H9 (cell line): ENCODE measurements around the gene ZNF791. TPM values are rescaled to one million over a fixed set of nuclear protein-coding genes. Genes with fewer than 3 reads are reported as not detected.

Source experiments
- DNase-seq: peaks from one replicate; pipeline ENCODE4 v3.0.0-alpha.2; 2017
- H2AFZ ChIP-seq: one replicate; pipeline ENCODE4 v1.6.1; 2013; ENCODE audit warnings: mild to moderate bottlenecking, low read length, control low read depth, moderate library complexity
- H2AK5ac ChIP-seq: 2 replicates; pipeline ENCODE4 v1.6.1; 2013; ENCODE audit warnings: low read length, control low read depth, mixed read lengths; ENCODE audit not compliant: insufficient read length
- H2BK120ac ChIP-seq: one replicate; pipeline ENCODE4 v1.6.1; 2013; ENCODE audit warnings: low read depth, mild to moderate bottlenecking, low read length, control low read depth, inconsistent platforms; ENCODE audit not compliant: poor library complexity, severe bottlenecking
- H2BK12ac ChIP-seq: 2 replicates; pipeline ENCODE4 v1.6.1; 2013; ENCODE audit warnings: low read length, control low read depth, mixed read lengths, low read depth; ENCODE audit not compliant: insufficient read length
- H2BK15ac ChIP-seq: 2 replicates; pipeline ENCODE4 v1.6.1; 2013; ENCODE audit warnings: low read depth, low read length, control low read depth
- H2BK20ac ChIP-seq: one replicate; pipeline ENCODE4 v1.6.1; 2013; ENCODE audit warnings: low read depth, mild to moderate bottlenecking, low read length, control low read depth, inconsistent platforms; ENCODE audit not compliant: poor library complexity, severe bottlenecking
- H2BK5ac ChIP-seq: 2 replicates; pipeline ENCODE4 v1.6.1; 2013; ENCODE audit warnings: low read length, control low read depth, mixed read lengths; ENCODE audit not compliant: insufficient read length
- H3K14ac ChIP-seq: 2 replicates; pipeline ENCODE4 v1.6.1; 2013; ENCODE audit warnings: low read length, control low read depth; ENCODE audit not compliant: insufficient read depth
- H3K18ac ChIP-seq: 2 replicates; pipeline ENCODE4 v1.6.1; 2013; ENCODE audit warnings: low read depth, mild to moderate bottlenecking, mixed read lengths, low read length, control low read depth; ENCODE audit not compliant: insufficient read length
- H3K23ac ChIP-seq: 2 replicates; pipeline ENCODE4 v1.6.1; 2013; ENCODE audit warnings: low read length, control low read depth, mixed read lengths, low read depth; ENCODE audit not compliant: insufficient read length
- H3K23me2 ChIP-seq: 2 replicates; pipeline ENCODE4 v1.6.1; 2013; ENCODE audit warnings: low read depth, mild to moderate bottlenecking, mixed read lengths, low read length, control low read depth; ENCODE audit not compliant: insufficient read length, poor library complexity, severe bottlenecking
- H3K27ac ChIP-seq: 2 replicates; pipeline ENCODE4 v1.5.1; 2013; ENCODE audit warnings: low read length, control low read depth, mixed read lengths, low read depth; ENCODE audit not compliant: insufficient read length
- H3K27me3 ChIP-seq: 2 replicates; pipeline ENCODE4 v1.6.1; 2013; ENCODE audit warnings: low read length, control low read depth, inconsistent platforms; ENCODE audit not compliant: insufficient read depth
- H3K4ac ChIP-seq: 2 replicates; pipeline ENCODE4 v1.6.1; 2013; ENCODE audit warnings: low read depth, mild to moderate bottlenecking, control low read depth, inconsistent platforms, low read length, moderate library complexity
- H3K4me1 ChIP-seq: 2 replicates; pipeline ENCODE4 v1.6.1; 2013; ENCODE audit warnings: low read length, control low read depth, inconsistent platforms; ENCODE audit not compliant: insufficient read depth
- H3K4me2 ChIP-seq: 2 replicates; pipeline ENCODE4 v1.6.1; 2013; ENCODE audit warnings: low read length, control low read depth, mixed read lengths; ENCODE audit not compliant: insufficient read length, insufficient read depth
- H3K56ac ChIP-seq: 2 replicates; pipeline ENCODE4 v1.6.1; 2013; ENCODE audit warnings: low read depth, mild to moderate bottlenecking, mixed read lengths, low read length, control low read depth; ENCODE audit not compliant: insufficient read length
- H3K79me1 ChIP-seq: 2 replicates; pipeline ENCODE4 v1.6.1; 2013; ENCODE audit warnings: low read depth, mild to moderate bottlenecking, moderate library complexity, low read length, control low read depth, inconsistent platforms; ENCODE audit not compliant: insufficient read depth, poor library complexity, severe bottlenecking
- H3K79me2 ChIP-seq: 2 replicates; pipeline ENCODE4 v1.6.1; 2013; ENCODE audit warnings: low read length, control low read depth, inconsistent platforms; ENCODE audit not compliant: insufficient read depth
- H3K9ac ChIP-seq: 2 replicates; pipeline ENCODE4 v1.6.1; 2013; ENCODE audit warnings: low read length, control low read depth, mixed read lengths; ENCODE audit not compliant: insufficient read length; ENCODE audit errors: extremely low read depth
- H3K9me3 ChIP-seq: one replicate; pipeline ENCODE4 v1.6.1; 2013; ENCODE audit warnings: low read depth, low read length, inconsistent platforms; ENCODE audit not compliant: control insufficient read depth
- H3T11ph ChIP-seq: one replicate; pipeline ENCODE4 v1.6.1; 2013; ENCODE audit warnings: mild to moderate bottlenecking, low read length, control low read depth, inconsistent platforms
- H4K20me1 ChIP-seq: one replicate; pipeline ENCODE4 v1.6.1; 2013; ENCODE audit not compliant: control insufficient read depth, insufficient read length, insufficient read depth
- H4K5ac ChIP-seq: 2 replicates; pipeline ENCODE4 v1.6.1; 2013; ENCODE audit warnings: low read depth, mild to moderate bottlenecking, mixed read lengths, low read length, control low read depth; ENCODE audit not compliant: insufficient read length
- H4K8ac ChIP-seq: replicated peaks from 2 replicates; pipeline ENCODE4 v1.6.1; 2013; ENCODE audit warnings: low read length, control low read depth, mixed read lengths, low read depth; ENCODE audit not compliant: insufficient read length
- H4K91ac ChIP-seq: 2 replicates; pipeline ENCODE4 v1.6.1; 2013; ENCODE audit warnings: low read depth, mild to moderate bottlenecking, moderate library complexity, mixed read lengths, low read length, control low read depth; ENCODE audit not compliant: insufficient read length
- H3K27ac Mint-ChIP-seq, 3 experiments: 2 replicates in 2 of 3; 3 replicates in 1 of 3; pipeline ENCODE4 v1.8.0; 2020 to 2021; ENCODE audit warnings: mixed read lengths in 3 of 3, mild to moderate bottlenecking in 1 of 3, moderate library complexity in 1 of 3
- H3K27me3 Mint-ChIP-seq: 2 replicates; pipeline ENCODE4 v1.8.0; 2021; ENCODE audit warnings: low read depth, mild to moderate bottlenecking, moderate library complexity, mixed read lengths
- H3K36me3 Mint-ChIP-seq, 3 experiments: 2 replicates in 2 of 3; 3 replicates in 1 of 3; pipeline ENCODE4 v1.8.0; 2020 to 2021; ENCODE audit warnings: low read depth in 3 of 3, mixed read lengths in 3 of 3; ENCODE audit not compliant: insufficient read depth in 1 of 3
- H3K4me1 Mint-ChIP-seq, 2 experiments: 2 replicates each; pipeline ENCODE4 v1.8.0; 2020; ENCODE audit warnings: mixed read lengths in 2 of 2
- H3K4me3 Mint-ChIP-seq, 2 experiments: 2 replicates in 1 of 2; 3 replicates in 1 of 2; pipeline ENCODE4 v1.8.0; 2020 to 2021; ENCODE audit warnings: mild to moderate bottlenecking in 2 of 2, mixed read lengths in 2 of 2, moderate library complexity in 1 of 2
- H3K9me3 Mint-ChIP-seq, 2 experiments: 2 replicates in 1 of 2; 3 replicates in 1 of 2; pipeline ENCODE4 v1.8.0; 2020; ENCODE audit warnings: mild to moderate bottlenecking in 2 of 2, mixed read lengths in 2 of 2, moderate library complexity in 1 of 2
- CTCF ChIP-seq: fragments of 200-600 bp; sonication (generic); conservative IDR thresholded peaks from 3 replicates; pipeline ENCODE4 v1.8.0; 2021; ENCODE audit warnings: antibody characterized with exemption, mild to moderate bottlenecking
- WGBS: extraction: QIAGEN DNeasy Blood & Tissue Kit; methylation state at CpG from one replicate; pipeline ENCODE4 v1.1.7; 2013; ENCODE audit warnings: missing lambda C conversion rate, low lambda C conversion rate, mixed read lengths; ENCODE audit not compliant: insufficient read length; ENCODE audit errors: extremely low coverage; 5-methylcytosine and 5-hydroxymethylcytosine counted together
- total RNA-seq: library from RNA; stranded (reverse); gene quantifications from 2 replicates; pipeline ENCODE4 v1.2.1, GENCODE V29; 2021

The ZNF791 gene
- total RNA-seq, 1 experiment from 2014 or later, result 20.2 TPM

GRCh38 chr19:12580180-12580694, 30.5 kb upstream of the ZNF791 start:
- Histone ChIP-seq H4K8ac (no peak overlapping the region), H3K18ac (no peak overlapping the region), H2BK12ac (no peak overlapping the region), H3K56ac (no peak overlapping the region), H3K79me1 (no peaks in the 10 kb centered on the region), H3K23ac (no peak overlapping the region), H2BK15ac (no peak overlapping the region), H4K5ac (no peak overlapping the region), H2BK20ac (no peak overlapping the region), H3K27ac (no peak overlapping the region), H3K9ac (no peak overlapping the region), H2AK5ac (no peak overlapping the region), H4K20me1 (no peaks in the 10 kb centered on the region), H3K14ac (no peak overlapping the region), H2BK5ac (no peak overlapping the region), H3K4ac (no peak overlapping the region), H4K91ac (no peak overlapping the region), H3K4me1 (no peaks in the 10 kb centered on the region), H3K23me2 (no peaks in the 10 kb centered on the region), H3K4me2 (no peak overlapping the region), H2AFZ (no peak overlapping the region), H3T11ph (no peak overlapping the region), H3K27me3 (no peaks in the 10 kb centered on the region), H3K79me2 (no peaks in the 10 kb centered on the region), H3K9me3 (peaks cover 16% of the 10 kb centered on the region), H2BK120ac (no peak overlapping the region)
- no peak for DNase-seq
- H3K27me3 Mint-ChIP-seq, result no peaks in the 10 kb centered on the region
- H3K36me3 Mint-ChIP-seq, result peaks cover 53 to 58% (median 57%) of the 10 kb centered on the region in 3 experiments
- peaks cover 41 to 45% of the 10 kb centered on the region in 2 experiments for H3K9me3 Mint-ChIP-seq
- no peak for TF ChIP-seq CTCF
- WGBS, result no CpG with 5 or more reads among the region's 11 CpGs
- H3K27ac Mint-ChIP-seq, result no peak overlapping the region
- H3K4me1 Mint-ChIP-seq, result 0 out of 4 replicates have a peak, but pooled peaks cover 0 to under 1% of the 10 kb centered on the region in 2 experiments
- no peak overlapping the region for H3K4me3 Mint-ChIP-seq
